Smooth muscle cell (in vitro differentiated cells): ENCODE data around the gene ZNF300. TPM values are rescaled to one million over a fixed set of nuclear protein-coding genes. Genes with fewer than 3 reads are reported as not detected.

Experiments
- DNase-seq: peaks from one replicate; lab custom pipeline; 2025; ENCODE audit not compliant: unreplicated experiment; lab: John Stamatoyannopoulos, UW
- H2AFZ ChIP-seq: fragments of 200-600 bp; sonication (generic); 2 replicates; pipeline ENCODE4 v1.6.0; 2016; ENCODE audit warnings: antibody characterized with exemption, low read depth, mild to moderate bottlenecking
- H3F3A ChIP-seq: fragments of 200-600 bp; sonication (generic); 2 replicates; pipeline ENCODE4 v1.6.0; 2017; ENCODE audit warnings: antibody characterized with exemption, low read depth
- H3K27ac ChIP-seq: fragments of 200-600 bp; sonication (generic); 2 replicates; pipeline ENCODE4 v1.5.1; 2016; ENCODE audit warnings: low read depth, mild to moderate bottlenecking
- H3K27me3 ChIP-seq: fragments of 200-600 bp; sonication (generic); 2 replicates; pipeline ENCODE4 v1.6.1; 2016; ENCODE audit warnings: low read depth, mild to moderate bottlenecking
- H3K36me3 ChIP-seq: fragments of 200-600 bp; sonication (generic); 2 replicates; pipeline ENCODE4 v1.5.1; 2016; ENCODE audit warnings: low read depth
- H3K4me1 ChIP-seq: fragments of 200-600 bp; sonication (generic); 2 replicates; pipeline ENCODE4 v1.5.1; 2016; ENCODE audit warnings: low read depth
- H3K4me2 ChIP-seq: fragments of 200-600 bp; sonication (generic); 2 replicates; pipeline ENCODE4 v1.6.0; 2016; ENCODE audit warnings: mild to moderate bottlenecking
- H3K4me3 ChIP-seq: fragments of 200-600 bp; sonication (generic); 2 replicates; pipeline ENCODE4 v1.5.1; 2016; ENCODE audit warnings: mild to moderate bottlenecking
- H3K79me2 ChIP-seq: fragments of 200-600 bp; sonication (generic); 2 replicates; pipeline ENCODE4 v1.6.0; 2016; ENCODE audit warnings: low read depth, mild to moderate bottlenecking
- H3K9ac ChIP-seq: fragments of 200-600 bp; sonication (generic); 2 replicates; pipeline ENCODE4 v1.6.0; 2016; ENCODE audit warnings: low read depth
- H3K9me3 ChIP-seq: fragments of 200-600 bp; sonication (generic); replicated peaks from 2 replicates; pipeline ENCODE4 v1.5.1; 2016; ENCODE audit warnings: low read depth
- H4K20me1 ChIP-seq: fragments of 200-600 bp; sonication (generic); 2 replicates; pipeline ENCODE4 v1.6.0; 2016; ENCODE audit warnings: low read depth
- CTCF ChIP-seq: fragments of 200-600 bp; sonication (generic); IDR thresholded peaks from 2 replicates; pipeline ENCODE4 v1.5.1; 2017; ENCODE audit warnings: borderline replicate concordance, mild to moderate bottlenecking, antibody characterized with exemption; ENCODE audit not compliant: insufficient read depth, poor library complexity, severe bottlenecking
- WGBS: methylation state at CpG from one replicate; pipeline ENCODE4 v1.1.7; 2016; ENCODE audit warnings: low lambda C conversion rate; 5-methylcytosine and 5-hydroxymethylcytosine counted together
- polyA plus RNA-seq: library from polyadenylated mRNA; unstranded; fragments of >200 nt; fragmentation: Nextera tagmentation; extraction: Ambion mirVana; gene quantifications from 2 replicates; pipeline ENCODE4 v1.2.1, GENCODE V29; 2016
- total RNA-seq: library from RNA; depleted of rRNA; stranded (reverse); fragments of >200 nt; gene quantifications from 2 replicates; pipeline ENCODE4 v1.2.3, GENCODE V29; 2014

Gene ZNF300
- total and polyA plus RNA-seq, 2 experiments from 2014 or later = 1.2 to 4.9 TPM

DNA sequence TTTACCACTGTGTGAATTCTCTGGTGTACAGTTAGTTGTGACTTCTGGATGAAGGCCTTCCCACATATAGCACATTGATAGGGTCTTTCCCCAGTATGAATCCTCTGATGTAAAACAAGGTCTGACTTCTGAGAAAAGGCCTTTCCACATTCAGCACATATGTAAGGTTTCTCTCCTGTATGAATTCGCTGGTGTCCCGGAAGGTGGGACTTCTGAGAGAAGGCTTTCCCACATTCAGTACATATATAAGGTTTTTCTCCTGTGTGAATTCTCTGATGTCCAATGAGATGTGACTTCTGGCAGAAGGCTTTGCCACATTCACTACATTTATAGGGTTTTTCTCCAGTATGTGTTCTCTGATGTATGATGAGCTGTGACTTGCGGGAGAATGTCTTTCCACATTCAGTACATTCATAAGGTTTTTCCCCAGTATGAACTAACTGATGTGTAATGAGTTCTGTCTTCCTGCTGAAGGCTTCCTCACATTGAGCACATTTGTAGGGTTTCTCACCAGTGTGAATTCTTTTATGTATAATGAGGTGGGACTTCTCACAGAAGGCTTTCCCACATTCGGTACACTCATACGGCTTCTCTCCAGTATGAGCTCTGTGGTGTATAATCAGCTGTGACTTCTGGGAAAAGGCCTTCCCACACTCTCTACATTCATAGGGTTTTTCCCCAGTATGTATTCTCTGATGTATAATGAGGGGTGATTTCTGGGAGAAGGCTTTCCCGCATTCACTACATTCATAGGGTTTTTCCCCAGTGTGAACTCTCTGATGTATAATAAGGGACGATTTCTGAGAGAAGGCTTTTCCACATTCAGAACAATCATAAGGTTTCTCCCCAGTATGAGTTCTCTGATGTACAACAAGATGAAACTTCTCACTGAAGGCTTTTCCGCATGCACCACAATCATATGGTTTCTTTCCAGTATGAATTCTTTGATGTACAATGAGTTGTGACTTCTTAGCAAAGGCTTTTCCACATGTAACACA is 9.1 kb downstream of the ZNF300 start:
- Histone ChIP-seq H3K9ac (no peak overlapping the region), H3K27me3 (no peaks in the 10 kb centered on the region), H3K36me3 (peaks cover 27% of the 10 kb centered on the region), H3F3A (no peaks in the 10 kb centered on the region), H3K4me2 (no peak overlapping the region), H2AFZ (no peak overlapping the region), H3K9me3 (peaks cover 82% of the 10 kb centered on the region), H3K4me1 (no peaks in the 10 kb centered on the region), H3K79me2 (no peaks in the 10 kb centered on the region), H4K20me1 (no peaks in the 10 kb centered on the region), H3K4me3 (no peak overlapping the region), H3K27ac (no peak overlapping the region)
- no peak for TF ChIP-seq CTCF
- DNase-seq = no peak
- WGBS = 86% methylated on average over 8 of the region's 8 CpGs

- Histone ChIP-seq H4K20me1 (no peaks in the 10 kb centered on the region), H3K36me3 (no peaks in the 10 kb centered on the region), H3K9me3 (peaks cover 4% of the 10 kb centered on the region), H3K27me3 (no peaks in the 10 kb centered on the region), H3K9ac (no peak overlapping the region), H2AFZ (no peak overlapping the region), H3K4me3 (no peak overlapping the region), H3F3A (no peaks in the 10 kb centered on the region), H3K27ac (no peak overlapping the region), H3K4me2 (no peak overlapping the region), H3K4me1 (no peaks in the 10 kb centered on the region), H3K79me2 (no peaks in the 10 kb centered on the region)
- no peak for TF ChIP-seq CTCF
- DNase-seq = no peak
Observed at GRCh38 chr5:150879358-150879757, 25.4 kb downstream of the ZNF300 start.

GRCh38 chr5:150862070-150862469 is 42.7 kb downstream of the ZNF300 start:
- Histone ChIP-seq H3K9ac (no peak overlapping the region), H3K27ac (no peak overlapping the region), H3F3A (no peaks in the 10 kb centered on the region), H4K20me1 (no peaks in the 10 kb centered on the region), H3K4me1 (no peaks in the 10 kb centered on the region), H3K9me3 (peaks cover 6% of the 10 kb centered on the region), H3K36me3 (no peaks in the 10 kb centered on the region), H3K4me3 (no peak overlapping the region), H3K4me2 (no peak overlapping the region), H3K79me2 (no peaks in the 10 kb centered on the region), H3K27me3 (no peaks in the 10 kb centered on the region), H2AFZ (no peak overlapping the region)
- 86% methylated on average over 1 of the region's 1 CpG for WGBS
- TF ChIP-seq CTCF = no peak
- no peak for DNase-seq
